HS-5 (cell line): ENCODE measurements around the gene AGBL1.

ENCODE experiments used
- DNase-seq: peaks from one replicate; pipeline ENCODE4 v3.0.0-alpha.2; 2012; ENCODE audit warnings: low read depth

The AGBL1 gene

GRCh38 chr15:86644339-86644738 lies 564.7 kb downstream of the AGBL1 start:
- no peak for DNase-seq

DNA sequence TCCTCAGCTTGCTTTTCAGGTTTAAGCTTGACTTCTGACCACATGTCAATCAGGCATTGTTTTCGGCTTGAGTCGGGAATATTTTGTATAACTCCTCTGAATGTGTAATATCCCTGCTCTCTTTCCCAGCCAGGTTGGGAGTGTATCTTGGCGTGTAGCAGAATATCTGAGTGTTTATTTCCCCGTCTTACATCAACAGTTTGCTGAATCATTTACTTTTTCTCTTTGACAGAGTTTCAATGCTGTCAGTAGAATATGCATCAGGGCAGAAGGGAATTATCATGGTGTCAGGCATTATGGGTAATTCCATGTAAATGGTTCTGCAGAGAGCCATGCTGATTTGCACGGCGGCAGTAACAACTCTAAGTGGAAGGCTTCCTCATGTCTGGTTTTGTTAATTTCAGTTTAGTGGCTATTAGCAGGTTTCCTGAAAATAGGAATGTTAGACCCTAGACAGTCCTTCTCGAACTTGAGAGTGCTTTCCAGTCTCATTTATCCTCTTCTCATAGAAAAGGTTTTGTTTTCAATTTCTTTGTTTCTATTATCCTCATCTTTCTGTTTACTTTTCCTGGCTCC lies 566.3 kb downstream of the AGBL1 start:
- DNase-seq = no peak

- DNase-seq = no peak
These were observed 568.3 kb downstream of the AGBL1 start for GRCh38 chr15:86647810-86648440.

DNA sequence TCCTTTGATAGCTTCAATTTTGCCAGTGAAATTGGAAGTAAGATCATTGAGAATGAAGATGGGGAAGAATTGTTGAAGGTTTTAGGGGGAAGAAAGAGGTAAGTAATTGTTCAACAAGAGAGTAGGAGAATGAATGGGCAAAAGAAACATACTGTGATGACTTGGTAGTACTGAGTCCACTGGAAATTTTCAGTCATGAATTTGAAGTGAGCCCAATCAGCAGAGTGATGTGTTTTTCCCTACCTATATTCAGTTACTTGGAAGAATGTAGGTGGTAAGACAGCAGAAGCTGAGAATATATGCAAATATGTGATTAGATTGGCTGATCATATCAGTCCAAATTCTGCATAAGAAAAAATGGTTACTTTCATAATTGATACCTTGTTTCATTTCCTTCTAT lies 569.6 kb downstream of the AGBL1 start:
- DNase-seq = no peak

GRCh38 chr15:86650094-86650493 lies 570.4 kb downstream of the AGBL1 start:
- DNase-seq = peak; percentile 14

DNA sequence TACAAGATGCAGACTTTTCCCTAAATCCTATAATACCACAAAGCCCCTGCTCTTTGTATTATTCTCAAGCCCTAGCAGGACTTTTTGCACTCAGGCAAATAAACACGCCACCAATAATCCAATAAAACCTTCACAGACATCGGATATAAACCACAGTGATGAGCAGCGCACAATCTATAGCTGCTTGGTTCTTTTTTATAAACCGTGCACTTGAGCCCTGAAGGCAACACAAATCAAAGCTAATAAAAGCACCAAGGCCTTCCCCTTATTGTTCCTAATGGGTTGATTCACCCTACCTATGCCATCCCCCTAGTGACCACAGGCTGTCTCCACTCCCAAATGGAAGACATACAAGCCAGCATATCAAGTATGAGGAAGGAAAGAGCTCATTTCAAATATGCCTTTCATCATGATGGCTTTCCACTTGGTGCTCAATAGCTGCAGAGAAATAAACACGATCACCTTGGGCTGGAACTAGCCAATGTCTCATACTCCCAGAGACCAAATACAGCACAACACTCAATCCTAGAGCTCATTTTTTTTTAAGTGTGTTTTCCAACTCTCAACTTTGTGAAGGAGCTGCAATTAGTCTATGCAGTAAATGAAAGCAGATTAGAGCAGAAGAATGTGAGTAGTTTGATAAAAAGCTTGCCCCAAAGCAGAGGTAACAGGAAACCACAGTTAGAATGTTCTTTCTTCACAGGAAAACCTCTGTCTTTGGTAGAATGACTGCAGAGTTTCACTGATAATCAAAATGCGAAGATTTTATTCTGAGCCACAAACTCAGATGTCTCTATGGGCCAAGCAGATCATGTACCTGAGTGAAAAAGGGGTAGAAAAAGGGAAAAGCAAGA lies 573.9 kb downstream of the AGBL1 start:
- DNase-seq = no peak

DNA sequence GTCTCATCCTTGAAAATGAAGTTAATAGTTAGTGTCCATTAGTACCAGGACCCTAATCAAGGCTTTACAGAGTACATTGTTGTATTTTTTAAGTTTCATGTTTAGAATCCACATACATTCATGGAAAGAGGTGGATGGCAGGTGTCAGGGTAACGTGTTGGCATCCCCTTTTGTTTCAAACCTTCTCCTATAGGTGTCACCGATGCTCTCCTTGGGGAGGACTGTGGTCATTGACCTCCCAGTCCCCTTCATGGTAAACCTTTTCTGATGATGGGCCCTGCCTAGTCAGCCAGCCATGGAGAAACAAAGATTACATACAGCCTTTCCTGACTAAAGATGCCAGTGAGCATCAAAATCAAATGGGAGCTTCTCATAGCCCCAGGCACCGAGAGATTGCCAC lies 574.8 kb downstream of the AGBL1 start:
- DNase-seq = no peak

DNA sequence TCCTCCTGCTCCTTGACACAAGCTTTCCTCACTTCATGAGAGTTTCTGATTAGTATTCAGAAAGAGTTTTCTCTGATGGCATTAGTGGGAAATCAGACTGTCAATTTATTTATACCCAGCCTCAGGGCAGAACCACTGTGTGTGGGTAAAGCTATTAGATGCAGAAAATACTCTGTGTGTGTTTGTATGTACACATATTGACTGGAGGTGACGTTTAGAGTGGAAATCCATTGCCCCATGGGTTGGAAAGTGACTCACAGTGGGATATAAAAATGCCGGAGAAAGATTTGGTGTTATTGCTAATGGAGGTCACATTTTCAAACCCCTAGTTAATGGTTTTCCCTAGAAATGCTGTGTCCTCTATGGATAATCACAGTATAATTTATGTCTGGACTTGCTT lies 577.6 kb downstream of the AGBL1 start:
- no peak for DNase-seq

- DNase-seq = no peak
These were observed 580.2 kb downstream of the AGBL1 start for GRCh38 chr15:86659724-86660411.

DNA sequence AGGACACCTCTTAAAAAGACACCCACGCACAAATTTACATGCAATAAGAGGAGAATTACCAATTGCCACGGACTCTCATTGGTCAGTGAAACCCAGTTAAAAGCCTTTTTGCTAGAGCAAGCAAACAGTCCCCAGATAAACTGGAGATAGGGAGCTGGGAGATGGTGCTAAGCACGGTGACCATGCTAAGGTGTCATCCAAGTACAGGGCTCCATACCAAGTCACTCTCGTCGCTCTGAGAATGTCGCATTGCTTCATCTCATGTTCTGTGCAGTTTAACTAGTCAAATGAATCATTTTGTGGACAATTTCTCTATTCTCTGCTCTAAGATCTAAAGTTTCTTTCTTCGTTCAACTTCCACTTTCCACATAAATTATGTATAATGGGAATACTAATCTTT lies 581.9 kb downstream of the AGBL1 start:
- DNase-seq = no peak

GRCh38 chr15:86663304-86663703 lies 583.6 kb downstream of the AGBL1 start:
- no peak for DNase-seq

DNA sequence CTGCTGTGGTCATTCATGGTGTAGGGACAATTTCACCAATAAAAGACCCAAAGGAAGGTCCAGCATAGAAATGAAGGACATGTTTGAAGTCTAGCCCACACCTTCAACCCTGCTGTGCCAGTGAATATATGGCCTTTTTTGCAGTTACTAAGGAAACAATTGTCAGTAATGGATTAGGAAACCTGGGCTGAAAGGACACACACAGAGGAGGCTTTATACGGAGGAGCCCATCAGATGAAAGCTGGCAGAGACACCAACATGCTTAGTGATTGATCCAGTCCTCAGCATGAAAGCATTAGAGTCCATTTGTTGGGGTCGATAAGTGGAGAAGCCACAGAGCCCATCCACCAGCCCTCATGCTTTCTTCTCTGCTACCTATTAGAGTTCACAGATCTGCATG lies 584.3 kb downstream of the AGBL1 start:
- DNase-seq = no peak

GRCh38 chr15:86664581-86664980 lies 584.9 kb downstream of the AGBL1 start:
- no peak for DNase-seq

- no peak for DNase-seq
These were observed 596.3 kb downstream of the AGBL1 start for GRCh38 chr15:86676002-86676401.

GRCh38 chr15:86677278-86677677 lies 597.6 kb downstream of the AGBL1 start:
- no peak for DNase-seq

DNA sequence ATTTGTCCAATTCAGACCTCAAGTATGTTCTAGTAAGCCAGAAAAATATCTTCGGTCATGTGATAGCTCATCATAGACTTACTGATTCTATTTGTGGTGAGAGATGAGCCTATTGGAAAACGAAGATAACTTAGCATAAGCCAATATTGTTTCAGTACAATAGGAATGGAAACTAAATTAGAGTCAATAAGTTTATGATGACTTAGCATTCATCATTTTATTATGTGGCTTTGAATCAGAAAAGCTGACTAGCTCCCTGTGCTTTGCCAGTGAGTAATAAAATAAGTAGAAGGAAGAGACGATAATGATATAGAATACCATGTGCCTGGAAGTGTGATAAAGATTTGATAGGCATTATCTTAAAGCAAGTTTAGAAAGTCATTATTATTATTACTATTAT lies 605.6 kb downstream of the AGBL1 start:
- DNase-seq = no peak

DNA sequence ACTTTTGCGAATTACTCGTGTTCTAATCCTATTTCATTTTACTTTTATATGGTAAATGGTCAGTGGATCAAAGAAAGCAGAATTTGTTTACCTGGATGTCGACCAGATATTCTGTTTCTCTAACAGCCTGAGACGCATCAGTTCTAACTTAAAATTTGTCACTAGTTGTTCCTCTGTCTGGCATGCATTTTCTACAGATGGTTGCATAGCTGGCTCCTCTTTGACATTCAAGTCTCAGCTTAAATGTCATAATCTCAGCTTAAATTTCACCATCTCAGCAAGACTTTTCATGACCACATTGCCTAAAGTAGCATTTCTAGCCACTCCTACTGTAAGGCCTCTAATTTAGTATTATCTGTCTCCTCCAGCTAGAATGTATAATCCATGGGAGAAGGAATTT lies 609.3 kb downstream of the AGBL1 start:
- no peak for DNase-seq

GRCh38 chr15:86690566-86690965 lies 610.9 kb downstream of the AGBL1 start:
- DNase-seq = no peak

DNA sequence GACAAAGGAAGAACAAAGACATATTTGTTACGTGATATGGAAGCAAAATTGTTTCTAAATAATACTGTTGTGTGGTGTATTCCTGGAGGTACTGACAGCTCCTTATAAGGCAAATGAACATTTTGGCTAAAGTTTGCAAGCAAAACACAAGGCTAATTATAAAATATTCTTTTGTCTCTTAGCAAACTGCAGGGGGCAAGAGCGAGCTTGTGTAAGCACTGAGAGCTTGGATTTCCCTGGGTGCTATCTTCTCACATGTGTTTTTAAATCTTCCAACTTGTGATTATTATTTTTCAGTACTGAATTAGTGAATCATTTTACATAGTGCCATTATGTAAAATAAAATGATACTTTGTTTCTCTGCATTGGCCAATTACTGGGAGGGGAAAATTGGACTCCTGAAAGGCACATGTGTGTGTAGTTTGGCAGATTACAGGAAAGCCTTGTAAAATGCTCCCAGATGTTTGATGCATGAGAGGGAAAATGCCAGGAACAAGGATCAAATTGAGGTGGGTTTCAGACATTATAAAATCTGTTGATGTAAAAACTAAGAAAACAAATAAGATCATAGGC lies 611.5 kb downstream of the AGBL1 start:
- DNase-seq = no peak

DNA sequence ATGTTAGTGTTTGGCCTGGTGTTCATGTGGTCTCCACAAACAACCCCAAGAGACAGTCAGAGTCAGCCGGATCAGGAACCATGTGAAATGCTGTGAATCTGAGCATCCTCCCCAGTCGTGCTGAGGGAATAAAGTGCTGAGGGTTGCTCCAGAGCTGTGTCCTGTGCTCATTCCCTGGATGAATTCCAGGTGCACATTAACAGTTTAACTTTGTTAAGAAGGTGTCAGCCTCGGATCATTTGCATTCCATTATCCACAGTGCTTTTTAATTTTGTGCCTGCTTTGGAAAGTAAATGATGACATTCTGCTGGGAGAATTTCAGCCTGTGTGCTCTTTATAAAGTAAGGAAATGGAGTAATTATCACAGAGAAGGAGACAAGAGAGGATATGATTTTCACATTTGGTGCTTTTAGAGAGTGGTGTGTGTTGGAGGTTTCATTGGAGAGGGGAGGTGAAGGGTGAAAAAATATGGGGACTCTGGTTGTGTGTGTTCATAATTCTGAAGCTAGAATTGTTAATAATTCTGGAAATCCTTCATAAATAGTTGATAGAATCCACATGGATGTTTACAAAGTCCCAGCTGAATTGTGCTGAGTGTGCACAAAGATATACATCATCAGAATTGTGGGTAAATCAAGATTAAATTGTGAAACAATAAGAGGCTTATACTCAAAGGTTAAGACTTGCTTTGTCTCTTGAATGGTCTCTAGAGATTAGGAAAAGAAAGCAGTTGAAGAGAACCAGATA lies 621.4 kb downstream of the AGBL1 start:
- DNase-seq = no peak

DNA sequence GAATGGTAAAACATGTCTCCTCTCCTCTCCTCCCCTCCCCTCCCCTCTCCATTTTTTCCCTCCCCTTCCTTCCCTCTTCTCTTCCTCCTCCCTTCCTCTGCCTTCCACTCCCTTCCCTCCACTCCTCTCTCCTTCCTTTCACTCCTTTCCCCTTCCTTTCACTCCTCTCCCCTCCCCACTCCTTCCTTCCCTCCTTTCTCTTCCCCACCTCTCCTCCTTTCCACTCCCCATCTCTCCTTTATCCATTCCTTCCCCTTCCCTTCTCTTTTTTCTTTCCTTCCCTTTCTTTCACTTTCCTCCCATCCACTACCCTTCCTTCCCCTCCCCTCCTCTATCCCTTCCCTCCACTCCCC lies 621.9 kb downstream of the AGBL1 start:
- DNase-seq = no peak

DNA sequence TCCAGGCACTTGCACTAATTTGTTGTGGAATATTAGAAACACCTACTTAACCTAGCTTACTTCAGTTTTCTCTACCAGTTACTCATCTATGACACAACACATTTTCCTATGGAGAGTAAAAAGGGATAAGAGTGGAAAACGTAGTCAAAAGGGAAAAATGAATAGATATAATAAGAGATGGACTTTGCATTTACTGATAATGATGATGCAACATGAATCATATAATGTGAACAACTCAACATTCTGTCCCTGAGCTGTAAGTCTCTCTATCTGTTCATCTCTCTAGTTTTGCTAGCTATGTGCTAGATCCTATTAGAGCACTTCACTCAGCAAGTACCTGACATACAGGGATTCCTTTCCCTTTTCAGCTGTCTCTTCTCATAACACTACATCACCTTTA lies 627.1 kb downstream of the AGBL1 start:
- DNase-seq = no peak
